SU-DHL-6 (cell line): ENCODE measurements around the gene C5orf22.

ENCODE experiments used
- EZH2phosphoT487 ChIP-seq: fragments of 200-600 bp; sonication (generic), shearing (Covaris generic); conservative IDR thresholded peaks from 2 replicates; pipeline ENCODE4 v1.6.1; 2018; ENCODE audit warnings: mild to moderate bottlenecking, antibody characterized with exemption, low read length, moderate library complexity, mixed read lengths
- TF ChIP-seq, protein P1 (sequence below): fragments of 200-600 bp; sonication (generic); IDR thresholded peaks from one replicate; pipeline ENCODE4 v1.5.1; 2017; ENCODE audit warnings: antibody characterized with exemption, mild to moderate bottlenecking, low read length, moderate library complexity; ENCODE audit not compliant: insufficient read depth, poor library complexity, severe bottlenecking

DNA sequence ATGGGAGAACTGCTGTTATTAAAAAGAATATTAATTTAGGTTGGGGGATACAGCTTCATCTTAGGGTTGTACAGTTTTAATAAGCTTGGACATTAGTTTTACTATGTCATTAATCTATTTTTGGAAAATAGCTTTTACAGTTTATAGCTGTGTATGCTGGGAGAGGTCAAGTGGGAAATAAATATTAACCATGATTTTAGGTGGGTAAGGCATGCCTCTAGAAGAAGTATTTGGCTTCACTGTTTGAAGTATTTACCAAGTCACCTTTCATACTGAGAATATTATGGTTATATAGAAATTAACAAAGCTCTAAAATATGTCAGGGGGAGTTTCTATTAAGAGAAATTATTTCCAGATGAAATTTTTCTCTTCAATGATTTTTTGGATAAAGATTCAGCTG lies 5.2 kb downstream of the C5orf22 start:
- TF ChIP-seq, protein P1, sequence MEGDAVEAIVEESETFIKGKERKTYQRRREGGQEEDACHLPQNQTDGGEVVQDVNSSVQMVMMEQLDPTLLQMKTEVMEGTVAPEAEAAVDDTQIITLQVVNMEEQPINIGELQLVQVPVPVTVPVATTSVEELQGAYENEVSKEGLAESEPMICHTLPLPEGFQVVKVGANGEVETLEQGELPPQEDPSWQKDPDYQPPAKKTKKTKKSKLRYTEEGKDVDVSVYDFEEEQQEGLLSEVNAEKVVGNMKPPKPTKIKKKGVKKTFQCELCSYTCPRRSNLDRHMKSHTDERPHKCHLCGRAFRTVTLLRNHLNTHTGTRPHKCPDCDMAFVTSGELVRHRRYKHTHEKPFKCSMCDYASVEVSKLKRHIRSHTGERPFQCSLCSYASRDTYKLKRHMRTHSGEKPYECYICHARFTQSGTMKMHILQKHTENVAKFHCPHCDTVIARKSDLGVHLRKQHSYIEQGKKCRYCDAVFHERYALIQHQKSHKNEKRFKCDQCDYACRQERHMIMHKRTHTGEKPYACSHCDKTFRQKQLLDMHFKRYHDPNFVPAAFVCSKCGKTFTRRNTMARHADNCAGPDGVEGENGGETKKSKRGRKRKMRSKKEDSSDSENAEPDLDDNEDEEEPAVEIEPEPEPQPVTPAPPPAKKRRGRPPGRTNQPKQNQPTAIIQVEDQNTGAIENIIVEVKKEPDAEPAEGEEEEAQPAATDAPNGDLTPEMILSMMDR, result no peak
- TF ChIP-seq EZH2phosphoT487, result no peak
